Psoas muscle (tissue), 8 donors: ENCODE results near the gene RNMT. TPM values are rescaled to one million over a fixed set of nuclear protein-coding genes. Genes with fewer than 3 reads are reported as not detected.

ENCODE experiments used
- ATAC-seq, 4 donors: fragments of 200-7000 bp; cut with Tn5 transposase; one replicate each; pipeline ENCODE4 v1.9.1; 2020; ENCODE audit warnings: moderate library complexity in 3 of 4, mild to moderate bottlenecking in 2 of 4
- DNase-seq, 2 donors: peaks; one replicate each; pipeline ENCODE4 v3.0.0-alpha.2; 2020
- H3K27ac ChIP-seq: fragments of 200-600 bp; one replicate; pipeline ENCODE4 v1.8.0; 2022
- H3K27me3 ChIP-seq, 3 donors: fragments of 200-600 bp in 1 of 3; one replicate each; pipeline versions ENCODE4 v1.6.1 to v1.8.0; 2013 to 2022; ENCODE audit warnings: low read length in 2 of 3, mild to moderate bottlenecking in 2 of 3, moderate library complexity in 1 of 3; ENCODE audit not compliant: insufficient read depth in 3 of 3
- H3K36me3 ChIP-seq, 2 donors: fragments of 200-600 bp in 1 of 2; one replicate each; pipeline versions ENCODE4 v1.6.1 to v1.8.0; 2013 to 2022; ENCODE audit warnings: low read depth in 1 of 2, mild to moderate bottlenecking in 1 of 2, moderate library complexity in 1 of 2; ENCODE audit not compliant: insufficient read depth in 1 of 2
- H3K4me1 ChIP-seq: fragments of 200-600 bp; one replicate; pipeline ENCODE4 v1.8.0; 2022
- H3K4me3 ChIP-seq: fragments of 200-600 bp; one replicate; pipeline ENCODE4 v1.8.0; 2022; ENCODE audit warnings: mild to moderate bottlenecking
- H3K9me3 ChIP-seq: fragments of 200-600 bp; one replicate; pipeline ENCODE4 v1.8.0; 2022
- WGBS, 3 donors: extraction: QIAGEN DNeasy Blood & Tissue Kit; methylation state at CpG; one replicate each; pipeline versions ENCODE4 v1.1.6 to v1.1.7; 2013; 5-methylcytosine and 5-hydroxymethylcytosine counted together
- intact Hi-C, 2 donors: fragments of 100-400 bp; cut with DNase I; formaldehyde crosslinking; loops; one replicate each; pipeline versions ENCODE4 v1.11.0 to v1.14.2; 2022
- polyA plus RNA-seq, 3 donors: library from polyadenylated mRNA; stranded (reverse); fragments of 200-250 nt; gene quantifications; one replicate each; pipeline ENCODE4 v1.2.3, GENCODE V29; 2013
- total RNA-seq, 4 donors: library from RNA; stranded (reverse); fragmentation: NEBNext Ultra II Directional in 2 of 4; extraction: Animal tissue kit (Norgen Biotek cat#: 25700) in 2 of 4; gene quantifications; one replicate each; pipeline versions ENCODE4 v1.2.1 to v1.2.4, GENCODE V29; 2021 to 2023
- TF ChIP-seq, protein P1 (sequence below): fragments of 200-600 bp; IDR thresholded peaks from one replicate; pipeline ENCODE4 v1.8.0; 2022; ENCODE audit warnings: antibody characterized with exemption
- donor health status: healthy with polysubstance abuse.
- donor health status: DM: no; HTN: no; CAD: no; lungs with moderate emphysema.
- donor health status: Bipolar disorder and iron deficiency.
- donor health status: healthy.
- donor health status: DM: yes; HTN: yes; CAD: no.
- donor health status: DM: no; HTN: no; CAD: no.
- donor health status: DM: no; HTN: no; CAD: no.
- donor health status: DM: yes; HTN: yes; CAD: no.

Gene RNMT
- total and polyA plus RNA-seq, 7 donors, result 15.0 to 29.2 (median 22.1) TPM

DNA sequence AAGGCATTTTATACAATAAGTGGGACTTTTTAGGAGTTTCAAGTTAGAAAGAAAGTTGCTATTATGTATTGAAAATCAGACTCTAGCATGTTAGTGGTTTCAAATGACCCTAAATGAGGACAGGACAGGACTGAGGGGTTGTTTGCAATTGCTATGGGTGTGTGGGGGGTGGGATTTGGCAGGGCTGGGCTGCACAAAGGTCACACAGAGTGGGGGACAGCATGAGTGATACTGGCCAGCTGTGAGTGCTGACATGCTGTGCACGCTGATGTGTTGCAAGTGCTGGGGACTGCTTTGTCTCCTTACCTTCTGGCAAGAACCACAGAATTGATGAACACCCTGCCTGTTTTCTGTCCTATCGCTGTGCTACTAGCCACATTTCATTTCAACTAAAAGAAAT lies 29.8 kb downstream of the RNMT start:
- Histone ChIP-seq H3K36me3 (peaks cover 3 to 86% of the 10 kb centered on the region in 2 donors), H3K9me3 (no peaks in the 10 kb centered on the region), H3K27ac (no peak overlapping the region), H3K4me1 (peaks cover 7% of the 10 kb centered on the region), H3K27me3 (no peaks in the 10 kb centered on the region), H3K4me3 (no peak overlapping the region)
- intact Hi-C loops, result no loop called here
- TF ChIP-seq, protein P1, sequence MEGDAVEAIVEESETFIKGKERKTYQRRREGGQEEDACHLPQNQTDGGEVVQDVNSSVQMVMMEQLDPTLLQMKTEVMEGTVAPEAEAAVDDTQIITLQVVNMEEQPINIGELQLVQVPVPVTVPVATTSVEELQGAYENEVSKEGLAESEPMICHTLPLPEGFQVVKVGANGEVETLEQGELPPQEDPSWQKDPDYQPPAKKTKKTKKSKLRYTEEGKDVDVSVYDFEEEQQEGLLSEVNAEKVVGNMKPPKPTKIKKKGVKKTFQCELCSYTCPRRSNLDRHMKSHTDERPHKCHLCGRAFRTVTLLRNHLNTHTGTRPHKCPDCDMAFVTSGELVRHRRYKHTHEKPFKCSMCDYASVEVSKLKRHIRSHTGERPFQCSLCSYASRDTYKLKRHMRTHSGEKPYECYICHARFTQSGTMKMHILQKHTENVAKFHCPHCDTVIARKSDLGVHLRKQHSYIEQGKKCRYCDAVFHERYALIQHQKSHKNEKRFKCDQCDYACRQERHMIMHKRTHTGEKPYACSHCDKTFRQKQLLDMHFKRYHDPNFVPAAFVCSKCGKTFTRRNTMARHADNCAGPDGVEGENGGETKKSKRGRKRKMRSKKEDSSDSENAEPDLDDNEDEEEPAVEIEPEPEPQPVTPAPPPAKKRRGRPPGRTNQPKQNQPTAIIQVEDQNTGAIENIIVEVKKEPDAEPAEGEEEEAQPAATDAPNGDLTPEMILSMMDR, result no peak
- no peak for ATAC-seq
- WGBS, 3 donors, result 88 to 98% (median 94%) methylated on average over 2 of the region's 2 CpGs
- DNase-seq, result no peak

DNA sequence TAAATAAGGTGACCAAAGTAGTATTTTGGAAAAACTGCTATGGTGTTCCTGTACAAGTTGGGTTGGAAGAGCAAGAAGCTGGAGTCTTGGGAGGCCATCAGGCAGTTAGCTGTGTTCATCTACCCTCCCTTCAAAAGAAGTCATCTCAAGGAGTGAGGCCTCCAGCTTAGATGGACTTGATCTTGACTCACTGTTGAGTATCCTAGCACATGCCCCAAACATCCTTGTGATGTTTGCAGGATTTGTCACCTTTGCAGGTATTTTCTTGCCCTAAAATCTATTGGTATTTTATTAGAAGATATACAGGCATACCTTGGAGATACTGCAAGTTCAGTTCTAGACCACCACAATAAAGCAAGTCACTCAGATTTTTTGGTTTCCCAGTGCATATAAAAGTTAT lies 30.2 kb downstream of the RNMT start:
- intact Hi-C loops, result no loop called here
- TF ChIP-seq, protein P1, result no peak
- Histone ChIP-seq H3K36me3 (peaks cover 3 to 86% of the 10 kb centered on the region in 2 donors), H3K4me1 (peaks cover 7% of the 10 kb centered on the region), H3K4me3 (no peak overlapping the region), H3K27ac (no peak overlapping the region), H3K27me3 (no peaks in the 10 kb centered on the region), H3K9me3 (no peaks in the 10 kb centered on the region)
- no peak for ATAC-seq
- DNase-seq, result no peak

DNA sequence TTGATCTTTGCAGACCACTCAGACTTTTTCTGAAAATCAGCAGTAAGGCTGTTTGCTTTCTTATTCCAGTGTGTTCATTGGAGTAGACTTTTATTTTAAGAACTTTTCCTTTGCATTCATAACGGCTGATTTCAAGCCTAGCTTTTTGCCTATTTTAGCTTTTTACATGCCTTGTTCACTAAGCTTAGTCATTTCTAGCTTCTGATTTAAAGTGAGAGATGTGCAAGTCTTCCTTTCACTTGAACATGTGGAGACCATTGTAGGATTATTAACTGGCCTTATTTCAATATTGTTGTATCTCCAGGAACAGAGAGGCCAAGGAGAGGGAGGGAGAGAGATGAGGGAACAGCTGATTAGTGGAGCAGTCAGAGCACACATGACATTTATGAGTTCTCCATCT lies 32.1 kb downstream of the RNMT start:
- intact Hi-C loops, result no loop called here
- Histone ChIP-seq H3K9me3 (no peaks in the 10 kb centered on the region), H3K36me3 (peaks cover 3 to 78% of the 10 kb centered on the region in 2 donors), H3K4me1 (peaks cover 7% of the 10 kb centered on the region), H3K4me3 (no peak overlapping the region), H3K27ac (no peak overlapping the region), H3K27me3 (no peaks in the 10 kb centered on the region)
- ATAC-seq (no peak), DNase-seq (no peak)
- TF ChIP-seq, protein P1, result no peak
- 77 to 89% (median 81%) methylated on average over 1 of the region's 1 CpG for WGBS, 3 donors

DNA sequence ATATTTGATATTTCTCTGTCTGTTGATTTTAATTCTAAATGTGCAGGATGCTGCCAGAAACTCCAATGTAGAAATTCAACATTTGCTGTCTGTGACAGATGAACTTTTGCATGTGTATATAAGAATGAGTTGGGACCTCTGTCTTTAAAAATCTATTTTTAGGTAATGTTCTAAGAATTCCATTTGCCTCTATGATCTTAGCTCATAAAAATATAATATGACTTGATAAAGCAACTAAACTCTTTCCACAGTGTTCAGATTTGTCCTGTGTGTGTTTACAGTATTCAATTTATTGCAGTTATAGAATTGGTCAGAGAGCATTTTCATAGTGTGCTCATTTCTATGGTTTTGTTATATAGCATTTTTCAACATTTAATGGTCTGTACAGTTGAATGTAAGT lies 33.6 kb downstream of the RNMT start:
- Histone ChIP-seq H3K4me1 (peaks cover 7% of the 10 kb centered on the region), H3K9me3 (no peaks in the 10 kb centered on the region), H3K4me3 (no peak overlapping the region), H3K36me3 (peaks cover 0 to 74% of the 10 kb centered on the region in 2 donors), H3K27ac (peak overlapping the region; percentile 43), H3K27me3 (no peaks in the 10 kb centered on the region)
- intact Hi-C loops, result no loop called here
- peak; percentile 57 to 81 (median 64) for ATAC-seq
- TF ChIP-seq, protein P1, result no peak
- no peak for DNase-seq

DNA sequence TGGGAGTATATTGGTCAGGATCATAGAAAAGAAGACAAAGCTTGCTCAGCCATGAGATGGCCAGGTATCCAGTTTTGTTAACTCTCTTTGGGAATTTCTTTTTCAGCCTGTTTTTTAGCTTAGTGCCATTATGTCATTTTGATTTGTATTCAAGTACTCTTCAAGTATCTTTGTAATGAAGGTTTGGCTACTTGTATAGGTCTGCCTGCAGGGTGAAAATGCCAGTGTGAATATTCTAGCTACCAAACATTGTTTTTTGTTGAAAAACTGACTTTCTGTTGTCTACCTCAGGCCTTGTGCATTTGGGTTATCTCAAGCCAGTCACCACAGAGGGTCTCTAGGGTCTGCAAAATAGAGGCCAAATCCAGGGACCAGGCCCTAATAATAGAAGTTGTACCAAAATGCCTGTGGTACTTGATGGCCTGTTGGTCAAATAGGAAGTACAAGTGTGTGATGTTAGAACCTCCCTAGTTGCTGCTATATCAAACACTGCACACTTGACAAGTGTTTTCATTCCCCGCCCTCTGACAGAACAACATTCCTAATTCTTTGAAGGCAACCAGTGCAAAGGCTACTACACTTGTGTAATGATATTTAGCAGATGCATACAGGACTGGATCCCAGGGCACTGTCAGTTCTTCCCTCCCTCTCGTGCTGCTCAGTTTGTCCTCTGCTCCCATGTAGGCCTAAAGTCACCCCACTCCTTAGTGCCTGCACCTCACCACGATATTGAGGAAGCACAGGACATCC lies 36.4 kb downstream of the RNMT start:
- no peak for DNase-seq
- H3K9me3 ChIP-seq, result no peaks in the 10 kb centered on the region
- no peak for ATAC-seq
- no peak overlapping the region for H3K4me3 ChIP-seq
- H3K27ac ChIP-seq, result no peak overlapping the region
- peaks cover 7% of the 10 kb centered on the region for H3K4me1 ChIP-seq
- WGBS, 3 donors, result 91 to 97% (median 94%) methylated on average over 3 of the region's 3 CpGs
- intact Hi-C loops, result no loop called here
- H3K27me3 ChIP-seq, result no peaks in the 10 kb centered on the region
- TF ChIP-seq, protein P1, result no peak
- H3K36me3 ChIP-seq, result peaks cover 0 to 52% of the 10 kb centered on the region in 2 donors
